ENCODE results near the gene C11orf86. TPM values are rescaled to one million over a fixed set of nuclear protein-coding genes. Genes with fewer than 3 reads are reported as not detected.
"Not testable (repeated sequence)": the region's sequence is repeated elsewhere in the genome, so short reads cannot be mapped to it uniquely, and the experiment has no call there.

Gene C11orf86
- total RNA-seq, 2 donors from 2014 or later: 23.0 to 31.6 TPM

DNA sequence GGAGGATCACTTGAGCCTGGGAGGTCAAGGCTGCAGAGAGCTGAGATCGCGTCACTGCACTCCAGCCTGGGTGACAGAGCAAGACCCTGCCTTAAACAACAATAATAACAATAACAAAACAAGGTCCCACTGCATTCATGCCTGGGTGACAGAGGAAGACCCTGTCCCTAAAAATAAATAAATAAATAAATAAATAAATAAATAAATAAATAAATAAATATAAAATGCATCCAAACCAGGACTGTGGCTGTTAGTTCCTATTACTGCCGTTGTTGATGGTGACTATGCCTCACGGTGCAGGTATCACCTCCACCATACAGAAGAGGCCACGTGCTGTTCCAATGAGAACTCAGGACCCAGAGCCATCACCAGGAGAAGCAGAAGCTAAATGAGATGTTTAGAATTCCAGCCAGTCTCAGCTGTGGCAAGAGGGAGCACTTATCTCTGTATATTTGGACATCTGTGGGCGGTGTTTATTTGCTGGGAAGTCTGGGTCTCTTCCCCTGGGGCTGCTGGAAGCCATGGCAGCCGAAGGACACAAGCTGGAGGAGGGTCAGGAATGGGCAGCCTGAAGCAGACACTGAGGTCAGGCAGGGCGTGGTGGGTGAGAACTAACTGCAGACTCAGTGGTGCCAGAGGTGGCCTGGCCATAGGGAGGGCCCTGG, 21.6 kb downstream of the C11orf86 start:
- no peaks in the 10 kb centered on the region for H3K36me3 ChIP-seq
- intact Hi-C loops (cut with DNase I): no loop called here
- no peak for TF ChIP-seq CTCF (IDR thresholded peaks at IDR 0.05)

DNA sequence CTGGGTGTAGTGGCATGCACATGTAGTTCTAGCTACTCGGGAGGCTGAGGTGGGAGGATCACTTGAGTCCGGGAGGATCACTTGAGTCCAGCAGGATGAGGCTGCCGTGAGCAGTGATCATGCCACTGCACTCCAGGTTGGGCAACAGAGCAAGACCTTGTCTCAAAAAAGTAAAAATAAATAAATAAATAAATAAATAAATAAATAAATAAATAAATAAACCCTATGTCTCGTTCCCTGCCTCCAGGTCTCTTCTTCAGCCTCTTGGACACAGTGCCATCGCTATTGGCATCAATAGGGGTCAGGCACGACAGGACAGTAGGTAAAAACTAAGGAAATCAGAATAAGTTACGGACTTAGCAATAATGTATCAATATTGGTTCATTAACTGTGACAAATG, 24.5 kb downstream of the C11orf86 start:
- no peaks in the 10 kb centered on the region for H3K4me1 ChIP-seq
- no peaks in the 10 kb centered on the region for H3K36me3 ChIP-seq
- H3K4me3 ChIP-seq: no peak overlapping the region
- TF ChIP-seq CTCF (IDR thresholded peaks at IDR 0.05): no peak
- no peaks in the 10 kb centered on the region for H3K9me3 ChIP-seq
- intact Hi-C loops (cut with DNase I): no loop called here
- no peak overlapping the region for H3K9ac ChIP-seq (ENCODE audit: low read depth in 2 of 2, low read length in 2 of 2)
- no peaks in the 10 kb centered on the region for H3K27me3 ChIP-seq
- no peak for DNase-seq
- H3K27ac ChIP-seq: no peak overlapping the region

More for the DNA sequence above, 21.6 kb downstream of the C11orf86 start:
- DNase-seq: no peak
- Histone ChIP-seq H3K27me3 (no peaks in the 10 kb centered on the region), H3K9ac (ENCODE audit: low read depth in 2 of 2, low read length in 2 of 2) (no peak overlapping the region), H3K27ac (no peak overlapping the region), H3K4me1 (no peaks in the 10 kb centered on the region), H3K4me3 (no peak overlapping the region), H3K9me3 (no peaks in the 10 kb centered on the region)

- Histone ChIP-seq H3K9ac (ENCODE audit: low read depth in 2 of 2, low read length in 2 of 2) (no peak overlapping the region), H3K4me3 (no peak overlapping the region), H3K36me3 (no peaks in the 10 kb centered on the region), H3K27me3 (no peaks in the 10 kb centered on the region), H3K9me3 (no peaks in the 10 kb centered on the region), H3K4me1 (no peaks in the 10 kb centered on the region), H3K27ac (no peak overlapping the region)
- intact Hi-C loops (cut with DNase I): no loop called here
- no peak for DNase-seq
- TF ChIP-seq CTCF (IDR thresholded peaks at IDR 0.05): no peak
Measured at GRCh38 chr11:67001332-67001731, 26.2 kb downstream of the C11orf86 start.

DNA sequence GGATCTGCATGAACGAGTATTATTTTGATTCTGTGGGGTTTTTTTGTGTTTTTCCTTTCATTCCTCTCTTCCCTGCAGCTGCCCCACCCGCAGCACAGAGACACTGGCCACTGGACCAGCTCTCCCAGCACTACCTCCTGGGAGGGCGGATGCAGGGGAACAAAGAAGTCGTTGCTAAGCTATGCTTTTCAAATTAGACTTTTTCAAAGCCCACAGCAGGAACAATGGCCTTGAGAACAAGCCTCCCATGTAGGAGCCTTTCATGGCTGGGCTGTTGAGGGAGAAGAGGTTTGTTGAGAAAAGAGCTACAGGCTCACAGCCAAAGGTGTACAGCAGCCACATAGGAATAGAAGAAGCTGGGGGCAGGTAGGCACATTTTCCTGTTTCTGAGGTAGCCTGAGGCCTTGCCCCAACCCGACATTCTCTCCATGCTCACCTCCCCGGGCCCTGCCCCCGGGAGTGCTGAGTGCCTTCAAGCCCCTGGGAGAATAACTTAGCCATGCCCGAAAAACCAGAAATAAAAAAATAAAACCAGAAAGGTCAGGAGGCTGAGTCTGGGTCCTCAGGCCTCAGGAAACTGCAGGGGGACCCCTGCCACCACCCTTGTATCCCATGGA, 27.3 kb downstream of the C11orf86 start:
- no peak for TF ChIP-seq CTCF (IDR thresholded peaks at IDR 0.05)
- intact Hi-C loops (cut with DNase I): no loop called here
- Histone ChIP-seq H3K4me3 (no peak overlapping the region), H3K27ac (no peak overlapping the region), H3K36me3 (no peaks in the 10 kb centered on the region), H3K9ac (ENCODE audit: low read depth in 2 of 2, low read length in 2 of 2) (no peak overlapping the region), H3K27me3 (no peaks in the 10 kb centered on the region), H3K4me1 (no peaks in the 10 kb centered on the region), H3K9me3 (no peaks in the 10 kb centered on the region)
- no peak for DNase-seq

GRCh38 chr11:67002921-67003411, 27.9 kb downstream of the C11orf86 start:
- intact Hi-C loops (cut with DNase I): no loop called here
- no peak for DNase-seq

DNA sequence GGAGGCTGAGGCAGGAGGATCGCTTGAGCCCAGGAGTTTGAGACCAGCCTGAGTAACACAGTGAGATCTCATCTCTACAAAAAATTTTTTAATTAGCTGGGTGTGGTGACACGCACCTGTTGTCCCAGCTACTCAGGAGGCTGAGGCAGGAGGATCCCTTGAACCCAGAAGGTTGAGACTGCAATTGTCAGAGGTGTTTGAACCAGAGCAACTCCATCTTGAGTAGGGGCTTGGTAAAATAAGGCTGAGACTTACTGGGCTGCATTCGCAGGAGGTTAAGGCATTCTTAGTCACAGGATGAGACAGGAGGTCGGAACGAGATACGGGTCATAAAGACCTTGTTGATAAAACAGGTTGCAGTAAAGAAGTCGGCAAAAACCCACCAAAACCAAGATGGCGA, 30.1 kb downstream of the C11orf86 start:
- H3K9ac ChIP-seq (ENCODE audit: low read depth in 2 of 2, low read length in 2 of 2); H3K36me3 ChIP-seq; H3K27me3 ChIP-seq; H3K4me3 ChIP-seq; DNase-seq; H3K27ac ChIP-seq; intact Hi-C loops (cut with DNase I); H3K4me1 ChIP-seq; H3K9me3 ChIP-seq: not testable (repeated sequence)

More at GRCh38 chr11:67002921-67003411, 27.9 kb downstream of the C11orf86 start:
- Histone ChIP-seq H3K9ac (ENCODE audit: low read depth in 2 of 2, low read length in 2 of 2) (no peak overlapping the region), H3K27ac (no peak overlapping the region), H3K4me3 (no peak overlapping the region), H3K27me3 (no peaks in the 10 kb centered on the region), H3K4me1 (no peaks in the 10 kb centered on the region), H3K9me3 (no peaks in the 10 kb centered on the region), H3K36me3 (no peaks in the 10 kb centered on the region)
- TF ChIP-seq CTCF (IDR thresholded peaks at IDR 0.05): no peak

Measured in colonic mucosa (tissue), 4 donors.